GM21619 (cell line): Measurements from ENCODE around the gene MFSD1.

Source experiments
- ATAC-seq: cut with Tn5 transposase; IDR thresholded peaks from one replicate; pipeline ENCODE4 v1.9.1; 2021; ENCODE audit not compliant: unreplicated experiment

MFSD1 gene

GRCh38 chr3:158801696-158802408 is at the start of gene MFSD1:
TSS of gene MFSD1 (plus strand) at chr3:158802054. CDS start at chr3:158802153, 99 bp downstream.
- peak; percentile 98 for ATAC-seq

DNA sequence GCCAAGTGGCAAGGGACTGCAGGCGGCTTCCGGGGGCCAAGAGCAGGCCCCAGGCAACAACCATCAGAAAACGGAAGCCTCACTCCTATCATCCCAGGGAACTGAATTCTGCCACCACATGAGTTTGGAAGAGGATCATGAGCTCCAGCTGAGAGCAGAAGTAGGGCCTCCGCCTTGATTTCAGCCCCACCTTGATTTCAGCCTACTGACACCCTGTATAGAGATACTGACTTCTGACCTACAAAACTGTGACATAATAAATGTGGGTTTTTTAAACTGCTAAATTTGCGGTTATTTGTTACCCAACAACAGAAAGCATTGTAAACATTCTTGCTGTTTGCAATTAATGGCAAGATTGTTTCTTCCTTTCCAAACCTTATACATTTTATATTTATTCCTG is 48.0 kb upstream of the MFSD1 start:
- no peak for ATAC-seq

GRCh38 chr3:158755421-158755820 is 46.4 kb upstream of the MFSD1 start:
- ATAC-seq, result no peak

DNA sequence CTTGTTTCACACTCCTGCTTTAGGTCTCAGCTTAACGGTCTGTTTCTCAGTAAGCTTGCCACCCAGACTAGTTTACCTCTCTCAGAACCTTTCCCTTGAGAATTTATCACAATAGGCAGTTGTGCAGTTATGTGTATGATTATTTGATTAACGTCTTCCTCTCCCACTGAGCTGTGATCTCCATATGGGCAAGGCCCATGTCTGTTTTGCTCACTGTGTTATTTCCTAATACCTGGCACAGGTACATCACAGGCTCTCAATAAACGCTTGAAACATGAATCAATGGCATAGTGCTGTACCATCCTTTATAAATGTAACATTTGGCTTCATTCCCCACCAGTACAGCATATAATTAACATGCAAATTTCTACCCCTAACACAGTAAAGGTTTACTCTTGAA is 40.5 kb upstream of the MFSD1 start:
- ATAC-seq, result no peak

- no peak for ATAC-seq
Observed at GRCh38 chr3:158762701-158763100, 39.2 kb upstream of the MFSD1 start.

GRCh38 chr3:158763421-158763820 is 38.4 kb upstream of the MFSD1 start:
- no peak for ATAC-seq

- no peak for ATAC-seq
Observed at GRCh38 chr3:158765518-158766205, 36.2 kb upstream of the MFSD1 start.

- no peak for ATAC-seq
Observed at GRCh38 chr3:158766364-158766763, 35.5 kb upstream of the MFSD1 start.

DNA sequence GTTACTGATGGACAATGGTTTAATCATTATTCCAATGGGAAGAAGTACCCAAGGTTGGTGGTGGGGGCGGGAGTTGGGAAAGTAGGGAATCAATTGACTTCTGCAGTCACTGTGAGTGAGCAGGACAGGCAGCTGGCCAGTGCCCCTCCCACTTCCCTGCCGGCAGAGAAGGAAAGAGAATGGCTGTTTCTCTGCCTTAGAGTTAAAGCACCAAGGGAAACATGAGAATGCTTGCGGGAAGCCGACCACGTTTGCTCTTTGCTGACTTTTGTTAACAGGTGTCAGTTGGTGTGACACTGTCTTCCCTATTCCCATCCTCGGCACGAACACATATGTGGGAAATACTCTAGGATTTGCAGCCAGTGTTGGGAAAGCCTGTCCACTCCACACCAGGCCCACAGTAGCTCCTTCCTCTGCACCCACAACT is 33.5 kb upstream of the MFSD1 start:
- ATAC-seq, result no peak

DNA sequence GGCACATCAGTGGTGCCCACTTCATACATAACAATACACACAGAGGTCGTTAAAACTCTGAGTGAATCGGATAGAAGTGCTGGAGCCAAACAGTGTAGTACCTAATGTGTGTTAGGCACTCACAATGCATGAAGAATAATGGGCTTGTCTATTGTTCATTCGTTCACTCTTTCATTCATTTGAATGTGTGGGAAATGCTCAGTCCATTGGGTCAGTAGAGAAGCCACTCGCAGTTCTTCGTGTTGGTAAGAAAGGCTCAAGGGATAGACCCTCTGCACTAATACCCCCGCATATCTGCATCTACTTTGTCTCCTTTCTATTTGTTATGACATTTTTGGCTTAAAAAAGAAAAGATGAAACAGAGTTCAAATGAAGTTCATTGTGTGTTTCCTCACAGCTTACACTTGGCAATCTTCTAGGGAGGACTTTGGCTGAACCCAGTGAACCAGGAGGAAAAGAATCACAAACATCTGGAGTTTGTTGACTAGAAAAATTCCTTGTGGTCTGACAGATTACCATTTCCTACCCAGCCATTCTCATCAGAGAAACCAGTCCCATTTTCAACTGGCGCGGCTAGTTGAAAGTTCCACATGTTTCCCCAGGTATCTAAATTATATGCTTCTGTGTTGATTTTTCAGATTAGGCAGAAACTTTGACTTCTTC is 32.8 kb upstream of the MFSD1 start:
- ATAC-seq, result no peak

GRCh38 chr3:158769549-158769948 is 32.3 kb upstream of the MFSD1 start:
- ATAC-seq, result no peak

GRCh38 chr3:158769952-158770740 is 31.7 kb upstream of the MFSD1 start:
- ATAC-seq, result no peak

DNA sequence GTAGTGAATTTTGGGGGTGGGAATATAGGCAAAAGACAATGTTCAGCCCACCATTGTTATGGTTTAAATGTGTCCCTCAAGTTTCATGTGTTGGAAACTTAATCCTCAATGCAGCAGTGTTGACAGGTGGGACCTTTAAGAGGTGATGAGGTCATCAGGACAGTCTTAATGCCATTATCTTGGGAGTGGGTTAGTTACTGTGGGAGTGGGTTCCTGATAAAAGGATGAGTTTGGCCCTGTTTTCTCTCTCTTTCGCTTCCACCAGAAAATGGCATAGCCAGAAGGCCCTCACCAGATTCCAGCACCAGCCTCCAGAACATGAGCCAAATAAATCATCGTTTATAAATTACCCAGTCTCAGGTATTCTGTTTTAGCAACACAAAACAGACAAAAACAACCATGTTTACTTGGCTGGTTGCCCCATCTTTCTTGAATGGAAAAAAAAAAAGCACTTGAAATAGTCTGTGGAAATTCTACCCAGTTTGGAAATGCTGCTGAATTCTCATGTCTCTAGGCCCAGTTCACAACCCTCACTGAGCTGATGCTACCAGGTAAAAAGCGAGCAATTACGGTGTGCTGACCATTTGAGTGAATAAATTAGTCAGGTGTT is 31.0 kb upstream of the MFSD1 start:
- ATAC-seq, result no peak

GRCh38 chr3:158771577-158771976 is 30.3 kb upstream of the MFSD1 start:
- no peak for ATAC-seq

- ATAC-seq, result no peak
Observed at GRCh38 chr3:158771982-158772381, 29.9 kb upstream of the MFSD1 start.

DNA sequence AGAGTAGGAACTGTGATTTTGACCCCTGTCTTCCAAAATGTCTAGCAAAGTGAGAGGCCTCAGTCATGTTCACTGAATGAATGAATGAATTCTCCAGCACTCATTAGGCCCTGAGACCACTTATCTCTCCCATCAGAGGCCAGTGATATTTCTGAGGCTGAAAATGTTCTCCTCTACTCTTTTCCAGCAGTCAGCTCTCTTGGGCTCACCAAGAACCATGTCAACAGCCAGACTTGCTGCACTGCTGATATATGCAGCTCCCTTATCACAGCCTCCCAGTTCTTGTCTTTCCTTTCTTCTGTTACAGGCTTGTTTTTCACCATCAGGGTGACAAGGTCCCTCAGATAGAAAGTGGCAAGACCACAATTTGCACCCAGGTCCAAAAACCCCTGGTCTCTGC is 28.7 kb upstream of the MFSD1 start:
- ATAC-seq, result no peak

DNA sequence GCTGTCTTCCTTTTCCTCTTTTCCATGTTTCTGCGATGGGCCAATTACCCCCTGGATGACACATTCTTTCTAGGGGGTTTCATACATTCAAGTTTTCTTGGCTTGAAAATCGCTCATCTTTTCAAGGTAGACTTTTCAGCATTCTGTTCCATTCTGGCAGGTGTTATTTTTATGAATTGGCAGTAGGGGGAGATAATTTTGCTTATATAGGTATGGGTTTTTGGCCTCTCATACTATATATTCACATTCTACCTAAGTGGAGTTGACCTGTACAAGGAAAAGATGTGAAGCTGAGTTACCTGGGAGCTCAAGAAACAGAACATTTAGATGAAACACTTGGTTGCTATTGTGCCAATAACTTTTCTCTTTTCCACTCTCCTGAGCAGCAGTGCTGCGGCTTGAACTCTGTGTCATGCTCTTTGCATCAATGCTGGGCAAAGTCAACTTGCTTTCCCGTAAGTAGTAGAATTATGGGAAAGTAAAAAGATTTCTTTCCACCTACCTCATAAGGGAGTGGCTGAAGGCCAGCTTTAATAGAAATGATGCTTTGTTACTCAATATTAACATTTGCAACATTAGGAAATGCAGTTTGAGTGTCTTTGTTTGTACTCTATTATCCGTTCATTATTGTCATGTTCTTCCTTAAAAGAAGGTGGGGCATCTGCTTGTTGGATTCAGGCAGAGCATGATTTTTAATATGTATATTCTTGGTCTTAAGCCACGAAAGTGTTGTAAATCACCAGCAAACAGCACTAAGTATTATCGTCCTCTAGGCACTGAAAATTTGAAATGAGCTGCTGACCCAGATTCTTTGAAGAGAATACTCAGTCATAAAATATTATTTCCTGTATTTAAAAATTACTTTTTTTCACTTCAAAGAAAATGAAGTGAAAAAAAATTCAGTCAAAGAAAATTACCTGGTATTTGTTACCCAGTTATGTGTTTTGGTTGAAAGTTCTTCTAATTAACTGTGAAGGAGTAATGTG is 27.7 kb upstream of the MFSD1 start:
- ATAC-seq, result no peak

- no peak for ATAC-seq
Observed at GRCh38 chr3:158774965-158775364, 26.9 kb upstream of the MFSD1 start.
